Measurements from ENCODE around the gene KLF5.
"Not testable (repeated sequence)": the region's sequence is repeated elsewhere in the genome, so short reads cannot be mapped to it uniquely, and the experiment has no call there.

The KLF5 gene

GRCh38 chr13:73058736-73059459, at the start of gene KLF5:
KLF5 (plus strand) TSS chr13:73059005; CDS start chr13:73059328, 323 bp downstream.
- DNase-seq = peak; percentile 95

- DNase-seq = no peak
Observed at GRCh38 chr13:73011751-73012150, 47.1 kb upstream of the KLF5 start.

- no peak for DNase-seq
Observed at GRCh38 chr13:73015805-73016204, 43.0 kb upstream of the KLF5 start.

- no peak for DNase-seq
Observed at GRCh38 chr13:73018336-73018735, 40.5 kb upstream of the KLF5 start.

- no peak for DNase-seq
Observed at GRCh38 chr13:73025217-73026012, 33.4 kb upstream of the KLF5 start.

- DNase-seq = no peak
Observed at GRCh38 chr13:73034901-73035300, 23.9 kb upstream of the KLF5 start.

GRCh38 chr13:73035660-73036059, 23.1 kb upstream of the KLF5 start:
- no peak for DNase-seq

GRCh38 chr13:73036566-73036965, 22.2 kb upstream of the KLF5 start:
- no peak for DNase-seq

- DNase-seq = no peak
Observed at GRCh38 chr13:73038064-73038463, 20.7 kb upstream of the KLF5 start.

GRCh38 chr13:73039201-73040108, 19.4 kb upstream of the KLF5 start:
- DNase-seq = no peak

- DNase-seq = no peak
Observed at GRCh38 chr13:73040484-73040883, 18.3 kb upstream of the KLF5 start.

GRCh38 chr13:73040968-73041596, 17.7 kb upstream of the KLF5 start:
- DNase-seq = no peak

- DNase-seq = no peak
Observed at GRCh38 chr13:73045031-73045430, 13.8 kb upstream of the KLF5 start.

- DNase-seq = not testable (repeated sequence)
Observed at GRCh38 chr13:73048615-73049014, 10.2 kb upstream of the KLF5 start.

GRCh38 chr13:73054712-73055111, 4.1 kb upstream of the KLF5 start:
- no peak for DNase-seq

GRCh38 chr13:73055813-73056564, 2.8 kb upstream of the KLF5 start:
- DNase-seq = no peak

GRCh38 chr13:73056565-73056962, 2.2 kb upstream of the KLF5 start:
- no peak for DNase-seq

GRCh38 chr13:73057284-73058063, 1.3 kb upstream of the KLF5 start:
- no peak for DNase-seq

GRCh38 chr13:73058064-73058313, 816 bp upstream of the KLF5 start:
- no peak for DNase-seq

- DNase-seq = no peak
Observed at GRCh38 chr13:73058432-73058735, 421 bp upstream of the KLF5 start.

- DNase-seq = peak; percentile 49
Observed at GRCh38 chr13:73059460-73060250, 850 bp downstream of the KLF5 start.
